ENCODE measurements around the gene UXT. TPM values are rescaled to one million over a fixed set of nuclear protein-coding genes. Genes with fewer than 3 reads are reported as not detected.

Gene UXT
- total RNA-seq, 3 donors from 2014 or later: 130 to 155 (median 140) TPM

- Histone ChIP-seq H3K4me1 (no peaks in the 10 kb centered on the region), H3K9me3 (peaks cover 0 to 1% of the 10 kb centered on the region in 2 donors), H3K4me3 (no peak overlapping the region), H3K27me3 (peaks cover 0 to 18% of the 10 kb centered on the region in 2 donors), H3K36me3 (no peaks in the 10 kb centered on the region), H3K27ac (no peak overlapping the region)
- intact Hi-C loops (cut with DNase I; ENCODE audit: low total_unique reads): no loop called here
- TF ChIP-seq POLR2A (IDR thresholded peaks at IDR 0.05) (no peak), CTCF (IDR thresholded peaks at IDR 0.05) (no peak), POLR2AphosphoS5 (IDR thresholded peaks at IDR 0.05) (no peak)
- no peak for DNase-seq (ENCODE audit: low spot score in 2 of 2)
Measured at GRCh38 chrX:47633689-47634590, 25.0 kb downstream of the UXT start.

DNA sequence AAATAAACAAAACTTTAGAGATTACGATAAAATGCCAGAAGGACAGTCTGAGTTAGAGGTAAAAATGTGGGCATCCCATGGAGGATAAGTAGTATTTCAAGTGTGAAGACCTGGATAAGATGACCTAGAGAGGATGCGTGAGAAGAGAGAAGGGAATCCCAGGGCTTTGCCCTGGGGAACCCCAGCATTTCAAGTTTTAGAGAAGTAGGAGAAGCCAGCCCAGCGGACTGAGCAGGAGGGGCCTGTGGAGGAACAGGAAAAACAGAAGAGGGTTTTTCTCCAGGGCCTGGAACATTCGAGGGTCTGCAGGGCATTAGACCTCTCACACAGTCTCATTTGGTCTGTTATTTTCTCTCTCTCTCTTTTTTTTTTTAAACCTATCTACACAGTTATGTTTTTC lies 26.3 kb downstream of the UXT start:
- Histone ChIP-seq H3K27me3 (peaks cover 0 to 27% of the 10 kb centered on the region in 2 donors), H3K27ac (no peak overlapping the region), H3K36me3 (no peaks in the 10 kb centered on the region), H3K4me3 (no peak overlapping the region), H3K9me3 (no peaks in the 10 kb centered on the region), H3K4me1 (no peaks in the 10 kb centered on the region)
- no peak for DNase-seq (ENCODE audit: low spot score in 2 of 2)
- TF ChIP-seq CTCF (IDR thresholded peaks at IDR 0.05): no peak
- no peak for TF ChIP-seq POLR2A (IDR thresholded peaks at IDR 0.05)
- TF ChIP-seq POLR2AphosphoS5 (IDR thresholded peaks at IDR 0.05): no peak
- intact Hi-C loops (cut with DNase I; ENCODE audit: low total_unique reads): no loop called here

DNA sequence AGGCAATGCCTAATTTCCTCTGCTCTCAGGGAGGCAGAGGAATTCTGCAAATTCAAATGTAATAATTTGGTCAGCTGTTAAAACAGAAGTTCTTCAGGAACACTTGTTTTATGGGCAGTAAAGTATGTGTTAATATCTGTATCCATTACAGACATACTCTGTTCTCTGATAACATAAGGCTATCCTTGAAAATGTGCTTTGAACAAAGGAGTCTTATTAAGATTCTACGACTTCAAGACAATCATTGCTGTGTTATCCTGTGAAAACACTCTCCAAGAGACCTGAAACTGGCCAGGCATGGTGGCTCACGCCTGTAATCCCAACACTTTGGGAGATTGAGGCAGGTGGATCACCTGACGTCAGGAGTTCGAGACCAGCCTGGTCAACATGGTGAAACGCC lies 27.3 kb downstream of the UXT start:
- TF ChIP-seq CTCF (IDR thresholded peaks at IDR 0.05) (no peak), POLR2AphosphoS5 (IDR thresholded peaks at IDR 0.05) (no peak), POLR2A (IDR thresholded peaks at IDR 0.05) (no peak)
- no peaks in the 10 kb centered on the region for H3K9me3 ChIP-seq
- no peaks in the 10 kb centered on the region for H3K4me1 ChIP-seq
- no peaks in the 10 kb centered on the region for H3K36me3 ChIP-seq
- peaks cover 0 to 37% of the 10 kb centered on the region in 2 donors for H3K27me3 ChIP-seq
- H3K27ac ChIP-seq: no peak overlapping the region
- no peak overlapping the region for H3K4me3 ChIP-seq
- intact Hi-C loops (cut with DNase I; ENCODE audit: low total_unique reads): no loop called here
- no peak for DNase-seq (ENCODE audit: low spot score in 2 of 2)

GRCh38 chrX:47629419-47630200 lies 29.4 kb downstream of the UXT start, which contains the start of gene CFP:
Gene CFP (minus strand): TSS chrX:47629930. CDS start chrX:47629844, 86 bp downstream.
- Histone ChIP-seq H3K27ac (no peak within 1 kb of the TSS), H3K27me3 (peaks cover 0 to 43% of the 10 kb centered on the region in 2 donors), H3K36me3 (no peaks in the 10 kb centered on the region), H3K4me1 (no peaks in the 10 kb centered on the region), H3K9me3 (no peaks in the 10 kb centered on the region), H3K4me3 (peak within 1 kb of the TSS in 1 of 3 donors; percentile 28)
- no peak for DNase-seq (ENCODE audit: low spot score in 2 of 2)
- intact Hi-C loops (cut with DNase I; ENCODE audit: low total_unique reads): loop anchor here (10.0 kb wide), 1 partner anchor 55 kb away; no protein-coding TSS in a partner anchor
- TF ChIP-seq POLR2A (IDR thresholded peaks at IDR 0.05) (no peak), POLR2AphosphoS5 (IDR thresholded peaks at IDR 0.05) (no peak), CTCF (IDR thresholded peaks at IDR 0.05) (no peak)
